Ishikawa (cell line): ENCODE measurements around the gene PAQR3.

Experiments
- CEBPB ChIP-seq: IDR thresholded peaks from 2 replicates; pipeline ENCODE4 v1.6.1; 2012
- CREB1 ChIP-seq: IDR thresholded peaks from 2 replicates; pipeline ENCODE4 v1.6.1; 2012; ENCODE audit warnings: low read depth
- EGR1 ChIP-seq: IDR thresholded peaks from 2 replicates; pipeline ENCODE4 v1.6.1; 2012
- EP300 ChIP-seq: IDR thresholded peaks from 2 replicates; pipeline ENCODE4 v1.6.1; 2012; ENCODE audit warnings: borderline replicate concordance
- MAX ChIP-seq: IDR thresholded peaks from 2 replicates; pipeline ENCODE4 v1.6.1; 2012
- NFIC ChIP-seq: IDR thresholded peaks from 2 replicates; pipeline ENCODE4 v1.6.1; 2012
- RAD21 ChIP-seq: IDR thresholded peaks from 2 replicates; pipeline ENCODE4 v1.6.1; 2012; ENCODE audit warnings: low read depth
- REST ChIP-seq: IDR thresholded peaks from 2 replicates; pipeline ENCODE4 v1.6.1; 2012; ENCODE audit warnings: low read depth, mild to moderate bottlenecking
- TAF1 ChIP-seq: IDR thresholded peaks from 2 replicates; pipeline ENCODE4 v1.6.1; 2012; ENCODE audit warnings: low read depth, mild to moderate bottlenecking
- TCF12 ChIP-seq: IDR thresholded peaks from 2 replicates; pipeline ENCODE4 v1.6.1; 2012; ENCODE audit warnings: low read depth
- TEAD4 ChIP-seq: IDR thresholded peaks from 2 replicates; pipeline ENCODE4 v1.6.1; 2012
- USF1 ChIP-seq: IDR thresholded peaks from 2 replicates; pipeline ENCODE4 v1.6.1; 2012
- YY1 ChIP-seq: IDR thresholded peaks from 2 replicates; pipeline ENCODE4 v1.6.1; 2012; ENCODE audit warnings: low read depth
- ZBTB7A ChIP-seq: IDR thresholded peaks from 2 replicates; pipeline ENCODE4 v1.6.1; 2012; ENCODE audit warnings: low read depth

- TF ChIP-seq CEBPB (no peak), TAF1 (no peak), CREB1 (no peak), MAX (no peak), USF1 (no peak), REST (no peak), YY1 (no peak), ZBTB7A (no peak), EP300 (no peak), RAD21 (no peak), NFIC (no peak), TEAD4 (no peak), EGR1 (no peak), TCF12 (no peak)
Measured at GRCh38 chr4:78863991-78864390, 75.2 kb downstream of the PAQR3 start.
